Measurements from ENCODE around the gene UQCR10.

Gene UQCR10

DNA sequence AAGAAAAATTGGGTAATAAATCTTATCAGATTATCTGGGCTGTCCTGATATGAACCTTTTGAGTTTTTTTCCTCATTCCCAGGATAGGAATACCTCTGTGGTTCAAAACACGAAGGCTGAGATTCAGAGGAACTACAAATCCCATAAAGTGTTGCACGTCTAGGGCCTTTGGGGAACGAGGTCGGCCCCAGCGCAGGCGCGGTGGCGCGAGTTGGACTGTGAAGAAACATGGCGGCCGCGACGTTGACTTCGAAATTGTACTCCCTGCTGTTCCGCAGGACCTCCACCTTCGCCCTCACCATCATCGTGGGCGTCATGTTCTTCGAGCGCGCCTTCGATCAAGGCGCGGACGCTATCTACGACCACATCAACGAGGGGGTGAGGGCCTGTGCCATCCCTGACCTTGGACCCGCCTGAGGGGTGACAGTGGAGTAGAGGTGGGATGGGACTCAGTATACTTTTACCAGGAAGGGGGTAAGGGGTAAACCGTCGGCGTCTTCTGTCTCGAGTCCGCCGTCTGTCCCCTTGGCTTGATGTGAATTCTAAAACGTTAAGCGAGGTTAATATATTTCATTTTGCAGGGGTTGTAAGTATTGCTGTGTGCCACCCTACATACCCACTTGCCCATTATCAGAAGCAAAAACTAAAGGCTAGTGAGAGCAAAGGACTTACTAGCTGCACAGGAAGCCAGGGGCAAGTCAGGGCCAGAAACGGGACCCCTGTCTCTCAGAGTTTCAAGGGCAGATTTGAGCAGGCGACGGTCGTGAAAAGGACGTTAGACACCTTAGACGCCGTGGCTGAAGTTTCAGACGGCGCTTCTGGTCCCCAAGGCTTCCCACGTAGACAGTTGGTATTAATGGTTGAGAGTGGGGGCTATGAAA is at the start of gene UQCR10:
Gene UQCR10, plus strand, starts transcription at position 199 of the 881 bp plus-strand sequence. Its CDS starts 30 bp downstream, at position 229.
- no peak for FAIRE-seq
- peak; percentile 87 for DNase-seq (ENCODE audit: insufficient read length, low spot score)

DNA sequence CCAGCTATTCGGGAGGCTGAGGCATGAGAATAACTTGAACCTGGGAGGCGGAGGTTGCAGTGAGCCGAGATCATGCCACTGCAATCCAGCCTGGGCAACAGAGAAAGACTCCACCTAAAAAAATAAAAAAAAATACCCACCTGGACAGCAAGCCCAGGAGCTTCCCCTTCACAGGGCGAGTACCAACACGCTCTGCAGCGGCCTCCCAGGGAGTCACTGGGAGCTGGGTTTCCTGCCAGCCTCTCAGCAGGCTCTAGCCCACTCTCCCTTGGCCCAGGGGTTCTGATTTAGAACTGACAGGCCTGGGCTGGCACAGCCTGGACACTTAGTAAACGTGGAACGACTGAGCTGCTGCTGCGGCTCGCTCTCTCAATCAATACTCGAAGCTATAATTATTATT is 49.4 kb upstream of the UQCR10 start:
- FAIRE-seq (no peak), DNase-seq (ENCODE audit: insufficient read length, low spot score) (no peak)

DNA sequence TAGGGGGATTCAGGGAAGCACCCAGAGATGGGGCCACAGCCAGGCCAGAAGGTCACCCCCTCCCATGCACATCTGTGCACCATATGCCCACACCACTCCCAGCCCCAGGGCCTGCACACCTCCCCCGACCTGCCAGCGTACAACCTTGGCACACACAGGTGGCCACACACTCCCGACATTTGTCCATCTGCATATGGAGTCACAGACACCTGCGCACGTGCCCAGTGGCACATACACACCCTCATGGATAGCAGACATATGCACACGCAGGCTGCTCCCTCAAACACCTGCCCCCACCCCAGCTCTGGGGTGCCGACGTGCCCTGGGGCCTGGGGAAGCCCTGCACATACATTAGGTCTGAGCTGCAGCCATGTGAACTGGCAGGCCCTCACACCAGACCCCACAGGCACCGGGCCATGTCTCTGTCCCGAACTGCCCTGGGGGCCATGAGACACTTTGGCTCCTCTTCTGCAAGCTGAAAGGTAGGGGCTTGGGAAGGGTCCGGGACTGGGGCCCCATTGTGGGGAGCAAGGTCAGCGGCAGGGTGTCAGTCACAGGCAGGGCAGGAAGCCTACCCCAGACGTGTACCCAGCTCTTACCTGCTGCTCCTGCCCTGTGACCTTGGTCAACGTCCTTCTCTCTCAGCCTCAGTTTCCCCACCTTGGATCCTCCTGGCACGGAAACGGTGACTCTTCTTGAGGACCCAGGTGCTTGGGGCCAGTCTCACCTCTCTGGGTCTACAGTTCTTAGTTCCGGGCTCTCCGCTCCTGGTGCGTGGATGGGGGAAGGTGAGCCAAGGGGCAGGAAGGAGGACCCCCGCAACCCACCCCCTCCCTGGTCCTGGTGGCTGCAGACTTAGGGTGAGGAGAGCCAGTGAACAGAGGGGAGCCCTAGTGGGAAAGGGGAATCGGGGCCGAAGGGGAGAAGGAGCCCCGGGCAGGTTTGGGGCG is 47.9 kb upstream of the UQCR10 start:
- FAIRE-seq: no peak
- no peak for DNase-seq (ENCODE audit: insufficient read length, low spot score)

DNA sequence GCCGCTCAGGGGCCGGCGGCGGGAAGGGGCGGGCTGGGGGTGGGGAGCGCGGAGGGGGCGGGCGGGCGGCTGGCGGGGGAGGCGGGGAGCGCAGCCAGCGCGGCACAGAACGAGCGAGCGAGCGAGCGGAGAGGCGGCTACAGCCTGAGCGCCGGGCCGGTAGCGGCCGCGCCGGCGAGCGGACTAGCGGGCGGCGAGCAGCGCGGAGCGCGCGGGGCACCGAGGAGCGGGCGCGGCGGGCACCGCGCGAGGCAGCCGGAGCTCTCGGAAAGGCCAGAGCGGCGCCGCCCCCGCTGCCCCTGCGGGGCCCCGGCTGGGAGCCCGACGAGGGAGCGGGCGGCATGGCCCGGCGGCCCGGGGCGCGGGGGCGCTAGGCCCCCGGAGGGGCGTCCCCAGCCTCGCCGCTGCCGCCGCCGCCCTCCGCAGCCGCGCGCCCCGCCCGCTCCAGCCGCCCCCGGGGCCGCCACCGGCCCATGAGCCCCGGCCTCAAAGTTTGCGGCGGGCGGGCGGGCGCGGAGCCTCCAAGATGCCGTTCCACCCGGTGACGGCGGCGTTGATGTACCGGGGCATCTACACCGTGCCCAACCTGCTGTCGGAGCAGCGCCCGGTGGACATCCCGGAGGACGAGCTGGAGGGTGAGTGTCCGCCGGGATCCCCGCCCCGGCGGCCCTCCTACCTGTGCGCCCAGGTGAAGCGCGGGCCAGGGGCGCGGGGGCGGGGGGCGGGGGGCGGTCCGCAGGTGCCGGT is 47.1 kb upstream of the UQCR10 start, which contains the start of gene CABP7:
Gene CABP7, plus strand, starts transcription at position 105 of the 747 bp plus-strand sequence. Its CDS starts 422 bp downstream, at position 527.
- DNase-seq (ENCODE audit: insufficient read length, low spot score) (no peak), FAIRE-seq (no peak)

DNA sequence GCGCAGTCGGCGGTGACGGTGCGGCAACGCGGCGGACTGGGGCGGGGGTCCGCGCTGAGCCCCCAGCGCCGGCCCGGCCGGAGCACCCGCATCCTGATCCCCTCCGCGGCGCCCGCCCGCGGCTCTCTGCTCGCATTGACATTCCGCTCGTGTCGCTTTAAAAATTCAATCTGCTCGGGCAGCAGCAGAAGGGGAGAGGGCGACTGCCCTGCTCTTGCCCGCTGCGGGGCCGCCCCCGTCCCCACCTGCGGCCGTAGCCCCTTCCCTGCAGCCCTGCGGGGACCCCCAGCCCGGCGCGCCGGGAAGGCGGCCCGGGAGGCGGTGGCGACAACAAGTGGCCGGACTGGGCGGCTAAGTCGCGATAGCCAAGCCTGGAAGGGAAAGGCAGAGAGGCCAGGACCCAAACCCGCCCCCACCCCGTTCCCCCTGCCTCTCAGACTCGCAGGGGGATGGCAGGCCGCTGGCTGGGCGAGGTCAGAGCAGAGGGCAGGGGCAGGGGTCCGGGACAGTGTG is 46.3 kb upstream of the UQCR10 start:
- FAIRE-seq (no peak), DNase-seq (ENCODE audit: insufficient read length, low spot score) (no peak)

DNA sequence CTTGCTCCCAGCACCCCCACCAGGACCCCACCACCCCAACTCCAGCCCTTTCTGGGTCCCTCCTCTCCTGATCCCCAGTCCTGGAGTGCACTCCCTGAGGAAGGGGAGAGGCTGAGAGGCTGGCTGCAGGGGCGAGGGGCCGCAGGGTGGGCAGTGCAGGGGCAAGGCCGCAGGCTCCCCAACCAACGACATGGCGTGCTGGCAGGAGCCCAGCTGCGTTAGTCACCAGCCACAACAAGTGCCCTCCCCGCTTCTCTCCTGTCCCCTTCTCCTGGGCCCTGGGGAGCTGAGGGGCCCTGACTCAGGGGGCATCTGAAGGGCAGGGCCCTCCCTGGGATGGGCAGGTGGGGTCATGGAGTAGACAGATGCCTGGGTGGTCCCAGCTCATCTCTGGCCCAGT is 45.0 kb upstream of the UQCR10 start:
- FAIRE-seq (no peak), DNase-seq (ENCODE audit: insufficient read length, low spot score) (no peak)

DNA sequence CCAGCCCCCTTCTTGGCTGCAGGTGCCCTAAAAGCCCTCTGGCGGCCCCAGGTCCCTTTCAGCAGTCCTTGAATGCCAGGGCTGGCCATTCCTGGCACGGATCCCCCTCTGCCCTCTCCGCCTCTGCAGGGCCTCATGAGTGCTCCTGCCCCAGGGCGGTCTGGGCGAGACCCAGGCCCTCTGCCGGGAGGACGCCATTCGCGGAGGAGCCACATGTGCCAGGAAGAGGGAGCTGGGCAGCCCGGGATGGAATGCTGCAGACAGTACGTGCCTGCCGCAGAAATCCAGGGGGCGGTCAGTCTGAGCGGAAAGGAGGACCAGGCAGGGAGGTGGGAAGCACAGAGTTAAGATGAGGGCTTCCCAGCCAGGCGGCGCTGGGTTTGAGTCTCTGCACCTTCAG is 44.6 kb upstream of the UQCR10 start:
- DNase-seq (ENCODE audit: insufficient read length, low spot score): no peak
- no peak for FAIRE-seq

DNA sequence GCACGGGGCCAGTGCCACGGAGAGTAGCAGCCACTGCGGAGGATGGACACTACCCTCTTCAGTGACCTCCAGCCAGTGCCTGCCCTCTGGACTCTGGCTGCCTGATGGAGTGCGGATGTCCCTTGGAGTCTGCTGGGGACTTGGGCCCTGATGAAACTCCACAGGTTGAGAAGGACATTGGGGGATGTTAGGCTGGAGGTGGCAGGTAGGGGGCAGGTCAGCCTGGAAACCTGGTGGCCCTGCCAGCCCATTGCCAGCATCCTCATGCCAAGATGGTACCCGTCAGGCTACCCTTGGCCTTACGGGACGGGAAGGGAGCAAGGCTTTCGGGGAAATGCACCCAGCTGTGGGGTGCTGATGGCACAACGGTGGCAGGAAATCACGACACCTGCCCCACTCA is 43.4 kb upstream of the UQCR10 start:
- FAIRE-seq: no peak
- DNase-seq (ENCODE audit: insufficient read length, low spot score): no peak

DNA sequence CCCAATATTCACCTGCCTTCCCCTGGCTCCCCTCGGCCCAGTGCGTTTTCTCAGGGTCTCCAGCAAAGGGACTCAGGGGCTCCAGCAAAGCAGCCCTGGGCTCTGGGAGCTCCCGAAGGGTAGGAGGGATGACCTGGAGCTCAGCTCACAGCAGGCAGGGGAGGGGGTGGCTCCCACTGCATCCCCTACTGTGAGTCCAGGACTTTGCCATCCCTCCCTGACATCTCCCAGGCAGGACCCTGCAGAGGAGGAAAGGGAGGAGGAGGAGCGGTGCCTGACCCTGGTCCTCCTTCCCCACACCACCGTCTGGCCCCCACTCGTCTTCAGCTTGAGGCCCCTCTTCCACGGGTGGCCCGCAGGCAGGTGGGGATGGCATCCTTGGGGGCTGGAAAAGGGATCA is 42.3 kb upstream of the UQCR10 start:
- DNase-seq (ENCODE audit: insufficient read length, low spot score) (no peak), FAIRE-seq (no peak)

DNA sequence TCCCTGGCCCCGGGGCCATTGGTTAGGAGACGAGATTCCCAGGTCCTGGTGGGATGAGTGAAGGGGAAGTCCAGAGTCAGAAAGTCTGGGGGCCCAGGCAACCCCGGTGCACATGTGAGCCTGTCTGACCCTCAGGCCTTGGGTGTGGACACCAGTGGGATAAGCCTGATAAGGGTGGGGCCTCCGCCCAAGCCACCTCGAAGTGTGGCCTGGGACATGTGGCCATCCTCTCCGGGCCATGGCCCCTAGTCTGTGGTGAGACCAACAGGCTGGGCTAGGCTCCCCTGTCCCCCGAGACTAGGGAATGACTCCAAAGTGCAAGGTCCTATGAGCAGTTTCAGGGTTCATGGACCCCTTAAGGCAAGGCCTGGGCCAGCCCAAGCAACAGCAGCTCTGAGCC is 41.1 kb upstream of the UQCR10 start:
- FAIRE-seq (no peak), DNase-seq (ENCODE audit: insufficient read length, low spot score) (no peak)

DNA sequence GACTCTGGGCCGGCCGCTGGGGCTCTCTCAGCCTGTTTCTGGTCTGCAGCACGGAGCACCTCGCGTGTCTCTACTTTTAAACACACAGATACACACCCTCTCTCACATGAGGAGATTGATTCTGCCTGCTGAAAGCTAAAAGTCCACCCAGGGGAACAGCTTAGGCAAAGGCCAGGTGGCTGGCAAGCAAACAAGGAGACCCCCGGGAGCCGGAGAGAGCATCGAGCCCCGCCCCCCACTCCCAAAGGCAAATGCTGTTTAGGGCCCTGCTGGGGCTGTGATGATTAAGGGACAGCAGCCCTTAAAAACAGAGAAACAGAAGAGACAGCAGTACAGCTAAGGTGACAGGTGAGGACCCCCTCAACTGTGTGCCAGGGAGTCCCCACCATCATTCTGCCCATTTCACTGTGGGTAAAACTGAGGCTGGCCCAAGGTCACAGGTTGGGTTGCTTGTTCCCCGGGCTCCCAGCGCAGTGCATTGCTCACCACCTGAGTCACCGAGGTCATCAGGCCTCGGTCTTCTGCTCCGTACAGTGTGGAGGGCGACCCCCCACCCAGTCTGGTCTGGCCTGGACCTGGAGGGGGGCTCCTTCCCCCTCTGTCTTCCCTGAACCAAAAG is 40.5 kb upstream of the UQCR10 start:
- FAIRE-seq: no peak
- no peak for DNase-seq (ENCODE audit: insufficient read length, low spot score)

DNA sequence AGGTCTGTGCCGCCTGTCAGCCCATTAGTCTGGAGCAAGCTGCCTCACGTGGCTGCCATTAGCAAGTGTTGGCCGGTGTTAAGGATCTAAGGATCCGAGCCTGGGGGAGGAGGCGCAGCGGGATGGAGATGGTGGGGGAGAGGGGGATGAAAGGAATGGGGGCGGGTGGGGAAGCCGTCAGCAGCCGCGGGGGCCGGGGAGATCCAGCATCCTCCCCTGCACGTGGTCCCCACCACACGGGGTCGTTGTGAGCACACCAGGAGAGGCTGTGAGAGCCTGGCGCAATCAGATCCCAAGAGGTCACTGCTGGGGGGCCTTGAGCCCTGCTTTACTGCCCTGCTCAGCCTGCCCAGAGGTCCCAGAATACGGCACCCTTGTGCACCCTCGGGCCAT is 40.0 kb upstream of the UQCR10 start:
- DNase-seq (ENCODE audit: insufficient read length, low spot score) (no peak), FAIRE-seq (no peak)

DNA sequence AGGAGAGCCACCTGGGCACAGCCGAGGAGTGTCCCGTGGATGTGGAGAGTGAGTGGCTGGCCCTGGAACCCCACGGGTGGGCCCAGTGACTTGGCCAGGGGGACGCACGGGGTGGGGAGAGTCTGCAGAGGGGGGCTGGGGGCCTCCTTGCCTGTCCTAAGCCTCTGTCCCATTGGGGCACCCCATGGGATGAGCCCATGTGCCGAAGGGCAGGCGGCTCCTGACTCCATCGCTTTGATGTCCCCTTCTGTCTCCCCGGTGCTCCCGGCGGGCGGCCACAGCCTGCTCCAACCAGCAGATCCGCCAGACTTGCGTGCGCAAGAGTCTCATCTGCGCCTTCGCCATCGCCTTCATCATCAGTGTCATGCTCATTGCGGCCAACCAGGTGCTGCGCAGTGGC is 38.0 kb upstream of the UQCR10 start:
- FAIRE-seq: no peak
- DNase-seq (ENCODE audit: insufficient read length, low spot score): no peak

DNA sequence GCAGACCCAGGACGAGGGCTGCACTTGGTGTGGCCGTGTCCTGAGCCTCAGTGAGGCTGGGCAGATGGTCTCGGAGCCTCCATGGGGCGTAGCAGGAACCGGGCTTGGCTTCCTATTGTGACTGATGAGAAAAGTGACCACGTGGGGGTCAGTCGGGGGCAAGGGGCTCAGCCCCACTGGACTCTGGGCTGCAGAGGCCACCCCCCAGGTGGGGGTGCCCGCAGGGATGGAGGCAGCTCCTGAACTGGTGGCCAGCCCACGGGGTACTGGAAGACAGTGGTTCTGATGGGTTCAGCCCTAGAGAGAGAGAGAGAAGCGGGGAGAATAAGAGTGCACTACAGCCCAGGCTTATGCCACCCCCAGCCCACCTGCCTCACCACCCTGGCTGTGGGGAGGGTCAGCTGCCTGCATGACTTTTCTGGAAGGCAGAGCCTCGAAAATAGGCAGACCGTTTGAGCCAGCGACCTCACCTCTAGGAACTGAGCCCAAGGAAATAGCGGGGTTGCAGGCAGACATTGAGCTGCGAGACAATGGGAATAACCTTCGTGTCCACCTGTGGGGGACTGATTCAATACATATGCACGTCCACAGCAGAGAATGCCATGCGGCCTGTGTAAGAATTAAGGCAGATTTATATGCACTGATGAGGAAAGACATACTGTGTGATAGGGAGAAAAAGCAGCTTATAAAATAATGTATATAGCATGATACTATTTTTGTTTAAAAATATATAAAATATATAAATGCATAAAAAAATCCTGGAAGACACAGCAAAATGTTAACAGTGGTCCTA is 35.9 kb upstream of the UQCR10 start:
- no peak for FAIRE-seq
- DNase-seq (ENCODE audit: insufficient read length, low spot score): no peak

DNA sequence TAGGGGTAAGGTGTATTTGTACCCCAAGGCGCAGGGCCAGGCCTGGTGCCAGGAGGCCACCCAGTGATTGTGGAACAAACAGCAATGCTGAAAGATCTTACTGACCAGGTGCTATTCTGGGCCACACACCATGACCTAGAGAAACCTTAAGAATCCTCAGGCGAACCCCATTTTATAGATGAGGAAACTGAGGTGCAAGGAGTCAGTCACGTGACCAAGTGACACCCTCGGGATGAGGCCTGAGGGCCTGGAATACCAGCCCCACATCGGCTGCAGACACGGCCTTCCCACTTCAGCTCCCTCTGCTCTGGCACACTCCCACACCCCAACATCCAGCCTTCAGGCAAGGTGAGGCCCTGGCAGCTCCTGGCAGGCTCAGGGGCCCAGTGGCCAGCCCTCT is 34.3 kb upstream of the UQCR10 start:
- FAIRE-seq (no peak), DNase-seq (ENCODE audit: insufficient read length, low spot score) (no peak)

DNA sequence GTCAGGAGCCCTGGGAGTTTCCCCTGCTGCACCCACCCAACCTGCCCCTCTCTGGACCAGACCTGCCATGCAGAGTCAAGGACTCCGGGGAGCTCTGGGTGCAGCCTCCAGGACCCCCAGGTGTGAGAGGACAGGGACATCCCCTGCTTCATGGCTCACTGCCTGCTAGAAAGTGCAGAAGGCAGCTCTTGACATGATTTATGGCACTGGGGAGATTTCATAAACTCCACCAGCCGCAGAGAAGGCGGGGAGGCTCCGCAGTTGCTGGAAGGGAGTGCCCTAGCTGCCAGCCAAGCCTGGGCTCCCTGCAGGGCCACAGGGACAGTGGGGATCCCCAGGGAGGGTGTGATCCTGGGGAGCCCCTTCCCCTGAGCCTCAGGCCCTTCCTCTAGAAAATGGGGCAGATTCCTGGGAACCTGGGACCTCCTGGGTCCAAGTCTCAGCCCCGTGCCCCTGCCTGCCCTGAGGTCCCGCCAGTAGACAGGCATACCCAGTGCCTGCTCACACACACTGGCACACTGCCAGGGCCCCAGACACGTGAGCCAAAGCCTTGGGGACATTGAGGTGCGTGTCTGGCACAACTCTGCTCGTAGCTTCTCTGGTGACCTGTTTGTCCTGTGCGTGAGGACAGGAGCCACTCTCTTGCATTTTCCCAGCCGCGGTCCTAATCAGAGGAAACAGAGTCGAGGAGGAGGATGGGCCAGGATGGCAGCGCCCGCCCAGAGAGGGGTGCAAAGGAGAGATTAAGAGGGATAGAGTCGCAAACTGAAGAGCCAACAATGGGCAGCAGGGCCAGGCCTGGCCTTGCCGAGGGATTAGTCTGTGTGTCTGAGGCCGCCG is 33.6 kb upstream of the UQCR10 start:
- DNase-seq (ENCODE audit: insufficient read length, low spot score) (no peak), FAIRE-seq (no peak)

DNA sequence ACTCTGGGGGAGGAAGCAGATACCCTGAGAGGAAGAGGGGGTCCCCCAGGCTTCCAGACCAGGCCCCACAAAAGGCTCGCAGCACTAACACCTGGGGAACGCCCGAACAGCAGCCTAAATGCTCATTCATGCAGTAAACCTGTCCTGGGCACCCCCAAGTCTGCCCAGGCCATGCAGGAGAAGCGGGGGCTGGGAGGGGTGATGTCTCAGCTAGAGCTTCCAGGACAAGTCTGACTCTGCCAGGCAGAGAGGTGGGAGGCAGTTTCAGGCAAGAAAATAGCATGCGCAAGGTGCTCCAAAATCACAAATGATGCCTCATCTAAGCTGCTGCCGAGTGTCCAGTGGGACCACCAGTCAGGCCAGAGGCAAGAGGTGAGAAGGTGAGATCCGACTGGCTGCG is 32.8 kb upstream of the UQCR10 start:
- no peak for FAIRE-seq
- DNase-seq (ENCODE audit: insufficient read length, low spot score): no peak

DNA sequence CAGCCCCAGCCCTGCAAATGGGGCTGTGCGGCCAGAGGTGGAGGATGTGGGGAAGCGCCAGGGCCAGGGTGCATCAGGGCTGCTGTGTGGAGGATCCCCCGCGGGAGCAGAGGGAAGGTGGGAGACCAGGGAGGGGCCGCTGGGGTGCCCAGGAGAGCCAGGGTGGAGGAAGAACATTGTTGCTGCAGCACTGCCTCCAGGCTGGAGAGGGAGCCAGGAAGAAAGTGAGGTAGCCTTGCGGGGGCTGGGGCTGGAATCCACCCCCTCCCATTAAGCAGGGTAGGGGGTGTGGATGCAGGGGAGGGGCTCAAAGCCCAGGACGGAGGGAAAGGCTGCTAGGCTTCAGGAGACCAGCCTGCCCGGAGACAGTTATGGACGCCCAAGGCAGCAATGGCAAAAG is 32.3 kb upstream of the UQCR10 start:
- no peak for DNase-seq (ENCODE audit: insufficient read length, low spot score)
- FAIRE-seq: no peak

DNA sequence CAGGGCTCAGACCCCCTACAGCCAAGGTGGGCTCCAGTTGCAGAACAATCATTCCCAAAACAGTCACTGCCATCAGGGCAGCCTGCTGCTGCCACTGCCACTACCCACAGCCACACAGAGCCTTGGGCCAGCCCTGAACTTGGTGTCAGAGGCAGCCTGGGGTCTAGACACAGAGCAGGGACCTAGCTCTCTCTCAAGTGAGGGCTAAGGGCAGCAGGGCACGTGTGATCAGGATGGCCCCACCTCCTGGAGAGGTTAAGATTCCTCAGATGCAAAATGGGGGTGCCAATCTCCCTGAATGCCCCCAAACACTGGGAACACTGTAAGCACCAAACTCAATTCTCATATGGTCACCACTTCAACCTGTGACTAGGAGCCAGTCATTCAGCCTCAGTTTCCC is 31.8 kb upstream of the UQCR10 start:
- DNase-seq (ENCODE audit: insufficient read length, low spot score): no peak
- FAIRE-seq: no peak
